Measurements from ENCODE around the gene IQCC. TPM values are rescaled to one million over a fixed set of nuclear protein-coding genes. Genes with fewer than 3 reads are reported as not detected.

Gene IQCC
- total RNA-seq, 1 donor from 2014 or later, result 1.1 TPM

- intact Hi-C loops (cut with DNase I), result no loop called here
- ATAC-seq (no peak), DNase-seq (ENCODE audit: low spot score) (no peak)
These were observed 15.5 kb downstream of the IQCC start for GRCh38 chr1:32220746-32221580.

GRCh38 chr1:32221581-32221979 lies 16.1 kb downstream of the IQCC start:
- no peak for ATAC-seq
- intact Hi-C loops (cut with DNase I), result no loop called here

GRCh38 chr1:32221980-32222755 lies 16.7 kb downstream of the IQCC start, which contains the start of the genes EIF3I and TMEM234:
TSS of gene EIF3I (plus strand) at chr1:32222407. CDS start at chr1:32222442, 35 bp downstream.
TSS of gene TMEM234 (minus strand) at chr1:32222353. CDS start at chr1:32222322, 31 bp downstream.
- peak; percentile 95 for DNase-seq (ENCODE audit: low spot score)
- intact Hi-C loops (cut with DNase I), result no loop called here
- peak; percentile 98 for ATAC-seq

More at GRCh38 chr1:32221581-32221979, 16.1 kb downstream of the IQCC start:
- no peak for DNase-seq (ENCODE audit: low spot score)

- no peak for DNase-seq (ENCODE audit: low spot score)
- intact Hi-C loops (cut with DNase I), result no loop called here
- ATAC-seq, result no peak
These were observed 18.2 kb downstream of the IQCC start for GRCh38 chr1:32223683-32224082.

GRCh38 chr1:32224285-32224684 lies 18.8 kb downstream of the IQCC start:
- no peak for DNase-seq (ENCODE audit: low spot score)
- intact Hi-C loops (cut with DNase I), result no loop called here
- ATAC-seq, result no peak

- no peak for DNase-seq (ENCODE audit: low spot score)
- no peak for ATAC-seq
- intact Hi-C loops (cut with DNase I), result no loop called here
These were observed 23.3 kb downstream of the IQCC start for GRCh38 chr1:32228771-32229170.

GRCh38 chr1:32231843-32232432 lies 26.5 kb downstream of the IQCC start:
- DNase-seq (ENCODE audit: low spot score) (no peak), ATAC-seq (no peak)
- intact Hi-C loops (cut with DNase I), result no loop called here

GRCh38 chr1:32232558-32233304 lies 27.3 kb downstream of the IQCC start:
- ATAC-seq, result no peak
- intact Hi-C loops (cut with DNase I), result no loop called here

GRCh38 chr1:32234792-32235191 lies 29.3 kb downstream of the IQCC start:
- no peak for DNase-seq (ENCODE audit: low spot score)
- intact Hi-C loops (cut with DNase I), result no loop called here
- ATAC-seq, result no peak

More at GRCh38 chr1:32232558-32233304, 27.3 kb downstream of the IQCC start:
- no peak for DNase-seq (ENCODE audit: low spot score)

GRCh38 chr1:32239337-32239736 lies 33.9 kb downstream of the IQCC start:
- DNase-seq (ENCODE audit: low spot score), result no peak
- ATAC-seq, result no peak
- intact Hi-C loops (cut with DNase I), result no loop called here

- no peak for DNase-seq (ENCODE audit: low spot score)
- intact Hi-C loops (cut with DNase I), result no loop called here
- ATAC-seq, result peak; percentile 20
These were observed 34.3 kb downstream of the IQCC start for GRCh38 chr1:32239790-32240139.

- intact Hi-C loops (cut with DNase I), result no loop called here
- peak; percentile 87 for ATAC-seq
These were observed 34.9 kb downstream of the IQCC start for GRCh38 chr1:32240140-32240951.

GRCh38 chr1:32241001-32241763 lies 35.7 kb downstream of the IQCC start:
- intact Hi-C loops (cut with DNase I), result no loop called here
- ATAC-seq (peak; percentile 71), DNase-seq (ENCODE audit: low spot score) (peak; percentile 70)

More at GRCh38 chr1:32240140-32240951, 34.9 kb downstream of the IQCC start:
- DNase-seq (ENCODE audit: low spot score), result peak; percentile 85

- no peak for DNase-seq (ENCODE audit: low spot score)
- intact Hi-C loops (cut with DNase I), result no loop called here
These were observed 36.9 kb downstream of the IQCC start for GRCh38 chr1:32242341-32242851.

GRCh38 chr1:32246888-32247273 lies 41.4 kb downstream of the IQCC start, which contains the start of gene FAM167B:
TSS of gene FAM167B (plus strand) at chr1:32247222. CDS start at chr1:32247422, 200 bp downstream.
- peak; percentile 85 for ATAC-seq
- no peak for DNase-seq (ENCODE audit: low spot score)
- intact Hi-C loops (cut with DNase I), result no loop called here

More at GRCh38 chr1:32242341-32242851, 36.9 kb downstream of the IQCC start:
- ATAC-seq, result no peak

- ATAC-seq, result peak; percentile 16
- no peak for DNase-seq (ENCODE audit: low spot score)
- intact Hi-C loops (cut with DNase I), result no loop called here
These were observed 42.0 kb downstream of the IQCC start for GRCh38 chr1:32247452-32247851.

All from sciatic nerve (tissue), 2 donors.